HFF-Myc (cell line): ENCODE measurements around the gene SNPH.
A peak's percentile ranks its signal among the peaks of the same experiment; 100 is the strongest.

Source experiments
- DNase-seq: peaks from one replicate; pipeline ENCODE4 v3.0.0-alpha.2; 2011; ENCODE audit warnings: low read depth; ENCODE audit errors: extremely low read depth
- H3K4me3 ChIP-seq: replicated peaks from 2 replicates; pipeline ENCODE4 v1.5.1; 2011; ENCODE audit warnings: low read depth, mild to moderate bottlenecking, control low read depth, low read length
- TF ChIP-seq, protein P1 (sequence below): IDR thresholded peaks from 2 replicates; pipeline ENCODE4 v1.5.1; 2012; ENCODE audit warnings: mild to moderate bottlenecking, low read depth, low read length, control low read depth; ENCODE audit errors: missing control alignments

Gene SNPH

GRCh38 chr20:1232286-1233111, 33.6 kb upstream of the SNPH start:
- no peak for DNase-seq
- TF ChIP-seq, protein P1, sequence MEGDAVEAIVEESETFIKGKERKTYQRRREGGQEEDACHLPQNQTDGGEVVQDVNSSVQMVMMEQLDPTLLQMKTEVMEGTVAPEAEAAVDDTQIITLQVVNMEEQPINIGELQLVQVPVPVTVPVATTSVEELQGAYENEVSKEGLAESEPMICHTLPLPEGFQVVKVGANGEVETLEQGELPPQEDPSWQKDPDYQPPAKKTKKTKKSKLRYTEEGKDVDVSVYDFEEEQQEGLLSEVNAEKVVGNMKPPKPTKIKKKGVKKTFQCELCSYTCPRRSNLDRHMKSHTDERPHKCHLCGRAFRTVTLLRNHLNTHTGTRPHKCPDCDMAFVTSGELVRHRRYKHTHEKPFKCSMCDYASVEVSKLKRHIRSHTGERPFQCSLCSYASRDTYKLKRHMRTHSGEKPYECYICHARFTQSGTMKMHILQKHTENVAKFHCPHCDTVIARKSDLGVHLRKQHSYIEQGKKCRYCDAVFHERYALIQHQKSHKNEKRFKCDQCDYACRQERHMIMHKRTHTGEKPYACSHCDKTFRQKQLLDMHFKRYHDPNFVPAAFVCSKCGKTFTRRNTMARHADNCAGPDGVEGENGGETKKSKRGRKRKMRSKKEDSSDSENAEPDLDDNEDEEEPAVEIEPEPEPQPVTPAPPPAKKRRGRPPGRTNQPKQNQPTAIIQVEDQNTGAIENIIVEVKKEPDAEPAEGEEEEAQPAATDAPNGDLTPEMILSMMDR = no peak

GRCh38 chr20:1240549-1240948, 25.5 kb upstream of the SNPH start:
- DNase-seq = no peak
- TF ChIP-seq, protein P1 = no peak
- no peak overlapping the region for H3K4me3 ChIP-seq

More at GRCh38 chr20:1232286-1233111, 33.6 kb upstream of the SNPH start:
- H3K4me3 ChIP-seq = no peak overlapping the region

- H3K4me3 ChIP-seq = no peak overlapping the region
- DNase-seq = no peak
- TF ChIP-seq, protein P1 = no peak
These were observed 24.6 kb upstream of the SNPH start for GRCh38 chr20:1241456-1241855.

- TF ChIP-seq, protein P1 = no peak
- no peak overlapping the region for H3K4me3 ChIP-seq
- no peak for DNase-seq
These were observed 24.0 kb upstream of the SNPH start for GRCh38 chr20:1242099-1242498.

DNA sequence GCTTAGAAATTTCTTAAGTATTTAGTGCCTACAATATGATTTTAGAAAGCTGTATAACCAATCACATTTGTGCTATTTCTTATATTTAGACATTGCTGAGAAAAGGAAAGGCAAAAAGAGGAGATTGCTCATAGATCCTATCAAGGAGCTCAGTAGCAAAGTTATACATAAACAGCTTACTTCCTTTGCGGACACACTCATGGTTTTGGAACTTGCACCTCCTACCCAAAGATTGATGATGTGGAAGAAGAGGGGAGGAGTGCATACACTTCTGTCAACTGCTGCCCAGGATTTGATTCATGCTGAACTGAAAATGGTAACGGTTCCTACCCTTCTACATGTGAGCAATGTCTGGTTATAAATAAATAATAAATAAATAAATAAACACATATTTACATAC, 23.6 kb upstream of the SNPH start:
- TF ChIP-seq, protein P1 = no peak
- no peak overlapping the region for H3K4me3 ChIP-seq
- peak; percentile 36 for DNase-seq

DNA sequence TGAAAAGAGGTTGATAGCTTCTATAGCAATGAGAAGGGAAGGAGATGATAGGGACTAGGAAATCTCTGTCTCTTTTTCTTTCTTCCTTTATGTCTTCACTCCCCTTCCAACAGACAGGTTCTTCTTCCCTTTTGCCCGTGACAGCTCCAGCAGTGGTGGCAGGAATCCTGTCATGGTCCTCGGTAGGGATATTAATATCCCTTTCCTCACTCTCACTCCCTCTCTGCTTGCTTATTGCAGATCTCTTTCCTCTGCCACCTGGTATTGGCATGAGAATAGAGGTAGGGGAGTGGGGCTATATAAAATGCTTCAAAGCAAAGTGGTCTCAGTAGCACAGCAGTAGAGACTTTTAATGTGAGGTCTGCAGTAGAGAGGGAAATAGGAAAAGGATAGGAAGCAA, 20.5 kb upstream of the SNPH start:
- no peak for DNase-seq
- no peak overlapping the region for H3K4me3 ChIP-seq
- TF ChIP-seq, protein P1 = no peak
